KBM-7 (cell line): ENCODE measurements around the gene AUP1.
"Not testable (repeated sequence)": the region's sequence is repeated elsewhere in the genome, so short reads cannot be mapped to it uniquely, and the experiment has no call there.

Source experiments
- DNase-seq: peaks from one replicate; pipeline ENCODE4 v3.0.0-alpha.2; 2015
- in situ Hi-C: fragments of 300-500 bp; cut with MboI; formaldehyde crosslinking; loops from 2 replicates; pipeline ENCODE4 v1.14.3; 2020; ENCODE audit warnings: low sequenced_read_pairs, low pct_unique_long_range_greater_than_20kb, mixed read lengths

AUP1 gene

DNA sequence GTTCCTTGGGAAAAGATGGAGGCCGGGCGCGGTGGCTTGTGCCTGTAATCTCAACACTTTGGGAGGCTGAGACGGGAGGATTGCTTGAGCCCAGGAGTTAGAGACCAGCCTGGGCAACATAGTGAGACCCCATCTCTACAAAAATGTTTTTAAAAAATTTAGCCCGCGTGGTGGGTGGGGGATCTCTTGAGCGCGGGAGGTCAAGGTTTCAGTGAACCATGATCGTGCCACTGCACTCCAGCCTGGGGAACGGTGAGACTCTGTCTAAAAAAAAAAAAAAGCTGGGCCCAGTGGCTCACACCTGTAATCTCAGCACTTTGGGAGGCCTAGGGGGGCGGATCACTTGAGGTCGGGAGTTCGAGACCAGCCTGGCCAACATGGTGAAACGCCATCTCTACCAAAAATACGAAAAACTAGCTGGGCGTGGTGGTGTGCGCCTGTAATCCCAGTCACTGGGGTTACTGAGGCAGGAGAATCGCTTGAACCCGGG, 45.8 kb downstream of the AUP1 start:
- in situ Hi-C loops, result loop anchor here (10.0 kb wide), 1 partner anchor 111 kb away; no protein-coding TSS in a partner anchor
- not testable (repeated sequence) for DNase-seq

DNA sequence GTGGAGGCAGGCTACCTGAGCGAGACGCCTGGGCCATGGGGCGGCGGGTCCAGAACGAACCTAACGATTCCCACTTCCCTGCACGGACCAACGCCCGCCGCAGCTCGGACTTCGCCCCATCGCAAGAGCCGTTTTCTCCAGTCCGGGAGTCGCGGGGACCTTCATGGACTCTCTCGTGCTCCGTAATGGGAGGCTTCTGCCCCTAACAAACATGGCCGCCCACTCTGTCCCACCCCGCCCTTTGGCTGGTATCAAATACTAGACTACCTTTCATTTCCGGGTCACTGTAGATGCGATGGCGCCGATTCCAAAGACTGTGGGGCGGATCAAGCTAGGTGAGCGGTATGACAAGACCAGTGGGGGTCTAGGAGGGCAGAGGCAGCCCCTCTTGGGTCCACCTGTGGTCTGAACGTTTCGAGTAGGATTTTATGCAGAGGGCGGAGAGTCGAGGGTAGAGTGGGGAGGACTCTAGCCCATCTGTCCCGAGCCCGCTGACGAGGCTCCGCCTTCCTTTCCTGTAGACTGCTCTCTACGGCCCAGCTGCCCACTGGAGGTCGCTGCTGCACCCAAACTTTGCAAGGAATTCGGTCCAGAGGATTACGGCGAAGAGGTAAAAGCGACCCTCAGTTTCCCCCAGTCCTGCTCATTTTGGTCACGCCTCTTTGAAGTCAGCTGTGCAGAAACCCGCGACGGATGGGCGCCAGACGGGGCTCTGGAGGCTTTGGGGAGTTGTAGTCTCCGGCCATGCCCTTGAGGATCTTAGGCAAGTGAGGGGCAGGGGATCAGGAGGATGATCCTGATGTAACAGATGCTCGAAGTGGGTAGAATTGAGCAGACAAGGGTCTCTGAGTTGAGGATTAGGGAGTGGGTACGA, 46.5 kb downstream of the AUP1 start, which contains the start of the genes CCDC142 and TTC31:
CCDC142 (minus strand) TSS at position 198 of the 874 bp plus-strand sequence; CDS start at position 37, 161 bp downstream.
TTC31 (plus strand) TSS at position 281 of the 874 bp plus-strand sequence; CDS start at position 296, 15 bp downstream.
- peak; percentile 96 for DNase-seq
- in situ Hi-C loops, result loop anchor here (10.0 kb wide), 1 partner anchor 112 kb away; no protein-coding TSS in a partner anchor

DNA sequence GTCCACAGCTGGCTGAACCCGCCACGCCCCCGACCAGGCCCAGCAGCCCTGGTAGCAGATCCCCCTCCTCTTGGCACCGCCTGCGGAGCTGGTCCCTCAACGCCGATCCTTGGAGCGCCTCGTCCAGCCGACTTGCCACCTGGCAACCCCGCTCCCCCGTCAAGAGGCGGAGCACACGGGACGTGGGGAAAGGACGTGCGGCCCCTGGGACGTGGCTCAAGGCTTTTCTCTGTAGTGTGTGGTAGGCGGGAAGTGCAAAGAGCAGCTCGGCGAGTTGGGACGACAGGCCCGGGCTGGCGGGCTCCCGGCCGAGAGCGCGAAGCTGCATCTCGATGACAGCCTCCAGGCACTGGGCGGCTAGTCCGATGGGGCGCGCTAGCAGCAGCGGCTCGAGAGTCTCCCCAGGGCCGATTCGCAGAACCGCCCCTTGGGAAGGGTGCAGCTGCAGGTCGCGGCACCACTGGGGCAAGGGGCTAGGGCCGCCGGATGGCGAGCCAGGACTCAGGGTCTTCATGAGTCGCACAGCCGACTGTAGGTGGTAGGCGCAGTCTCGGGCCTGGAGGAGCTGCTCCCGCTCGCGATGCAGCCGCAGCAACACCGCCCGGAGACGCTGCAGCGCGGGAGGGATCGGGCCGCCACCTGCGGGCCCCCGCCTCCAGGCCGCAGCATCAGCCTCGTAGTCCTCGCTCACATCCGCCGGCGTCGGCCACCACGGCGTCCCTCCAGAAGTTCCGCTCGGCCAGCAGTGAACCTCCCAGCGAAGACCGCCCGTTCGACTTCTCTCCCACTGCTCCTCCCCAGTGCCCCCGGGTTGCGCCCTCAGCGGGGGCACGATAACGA, 47.3 kb downstream of the AUP1 start:
- DNase-seq, result no peak
- in situ Hi-C loops, result loop anchor here (10.0 kb wide), 1 partner anchor 113 kb away; no protein-coding TSS in a partner anchor

DNA sequence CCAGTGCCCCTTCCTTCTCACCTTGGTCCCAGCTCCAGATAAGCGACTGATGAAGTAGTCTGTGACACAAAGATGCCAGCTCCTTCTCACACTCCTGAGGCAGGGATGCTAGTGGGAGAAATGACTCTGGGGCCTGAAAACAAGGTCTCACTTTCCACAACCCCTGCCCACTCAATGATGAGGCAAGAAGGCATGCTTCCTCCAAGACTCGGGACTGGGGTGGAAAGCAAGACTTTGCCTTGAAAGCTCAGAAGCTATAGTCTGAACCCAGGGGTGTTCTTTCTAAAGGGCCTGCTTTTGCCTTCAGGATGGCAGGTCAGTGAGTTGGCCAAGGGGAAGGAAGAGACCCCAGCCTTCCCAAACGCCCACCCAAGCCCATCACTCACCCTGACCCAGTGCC, 48.1 kb downstream of the AUP1 start:
- in situ Hi-C loops, result loop anchor here (10.0 kb wide), 1 partner anchor 113 kb away; no protein-coding TSS in a partner anchor
- DNase-seq, result no peak
